Hematopoietic multipotent progenitor cell treated with erythropoietin and hydrocortisone succinate and interleukin-3 and kit ligand, for 8 days (in vitro differentiated cells): ENCODE measurements around the gene ZFP92.

Experiments
- DNase-seq: peaks from one replicate; pipeline ENCODE4 v3.0.0-alpha.2; 2015

ZFP92 gene

DNA sequence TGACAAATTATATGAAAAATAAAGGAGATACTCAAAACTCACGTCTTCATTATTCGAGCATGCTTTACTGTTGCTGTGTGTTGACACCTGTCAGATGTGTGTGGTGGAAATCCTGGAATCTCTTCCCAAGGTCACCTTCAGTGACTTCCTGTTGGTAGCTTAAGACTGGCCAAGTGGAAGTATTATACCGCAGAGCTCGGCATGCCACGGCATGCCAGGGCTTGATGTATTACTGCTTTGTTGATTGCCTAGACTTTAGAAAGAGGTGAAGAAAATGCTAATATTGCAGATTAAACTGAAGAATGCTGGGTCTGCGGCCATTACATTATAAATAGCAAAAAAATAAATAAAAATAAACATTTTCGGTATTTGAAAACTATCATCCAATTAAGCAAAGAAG lies 30.0 kb downstream of the ZFP92 start:
- DNase-seq = no peak

DNA sequence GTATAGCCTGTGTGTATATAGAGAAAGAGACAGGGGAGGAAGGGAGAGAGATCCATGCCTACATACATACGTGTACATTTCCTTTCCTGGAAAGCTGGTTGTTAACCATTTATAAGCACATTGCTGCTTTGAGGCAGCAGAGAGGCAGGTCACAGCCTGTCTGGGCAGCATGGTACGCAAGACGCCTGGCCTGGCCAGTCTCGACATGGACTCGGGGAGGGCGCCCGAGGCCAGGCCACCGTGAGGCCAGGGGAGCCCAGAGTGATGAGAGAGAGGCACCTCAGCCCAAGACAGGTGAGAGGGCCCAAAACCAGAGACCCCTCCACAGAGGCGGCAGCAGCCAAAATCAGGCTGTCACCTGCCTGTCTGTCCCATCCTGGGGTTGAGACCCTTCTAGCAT lies 30.7 kb downstream of the ZFP92 start:
- no peak for DNase-seq

DNA sequence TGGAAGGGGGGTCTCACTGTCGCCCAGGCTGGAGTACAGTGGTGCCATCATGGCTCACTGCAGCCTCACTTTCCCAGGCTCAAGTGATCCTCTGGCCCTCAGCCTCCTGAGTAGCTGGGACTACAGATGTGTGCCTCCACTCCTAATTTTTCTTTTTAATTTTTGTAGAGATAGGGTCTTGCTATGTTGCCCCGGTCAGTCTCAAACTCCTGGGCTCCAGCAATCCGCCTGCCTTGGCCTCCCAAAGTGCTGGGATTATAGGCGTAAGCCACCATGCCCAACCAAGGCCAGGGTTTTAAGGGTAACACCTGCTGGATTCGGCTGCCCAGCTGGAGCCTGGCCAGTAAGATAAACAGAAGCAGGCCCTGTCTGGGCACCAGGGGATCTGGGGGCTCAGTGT lies 31.2 kb downstream of the ZFP92 start:
- DNase-seq = no peak

DNA sequence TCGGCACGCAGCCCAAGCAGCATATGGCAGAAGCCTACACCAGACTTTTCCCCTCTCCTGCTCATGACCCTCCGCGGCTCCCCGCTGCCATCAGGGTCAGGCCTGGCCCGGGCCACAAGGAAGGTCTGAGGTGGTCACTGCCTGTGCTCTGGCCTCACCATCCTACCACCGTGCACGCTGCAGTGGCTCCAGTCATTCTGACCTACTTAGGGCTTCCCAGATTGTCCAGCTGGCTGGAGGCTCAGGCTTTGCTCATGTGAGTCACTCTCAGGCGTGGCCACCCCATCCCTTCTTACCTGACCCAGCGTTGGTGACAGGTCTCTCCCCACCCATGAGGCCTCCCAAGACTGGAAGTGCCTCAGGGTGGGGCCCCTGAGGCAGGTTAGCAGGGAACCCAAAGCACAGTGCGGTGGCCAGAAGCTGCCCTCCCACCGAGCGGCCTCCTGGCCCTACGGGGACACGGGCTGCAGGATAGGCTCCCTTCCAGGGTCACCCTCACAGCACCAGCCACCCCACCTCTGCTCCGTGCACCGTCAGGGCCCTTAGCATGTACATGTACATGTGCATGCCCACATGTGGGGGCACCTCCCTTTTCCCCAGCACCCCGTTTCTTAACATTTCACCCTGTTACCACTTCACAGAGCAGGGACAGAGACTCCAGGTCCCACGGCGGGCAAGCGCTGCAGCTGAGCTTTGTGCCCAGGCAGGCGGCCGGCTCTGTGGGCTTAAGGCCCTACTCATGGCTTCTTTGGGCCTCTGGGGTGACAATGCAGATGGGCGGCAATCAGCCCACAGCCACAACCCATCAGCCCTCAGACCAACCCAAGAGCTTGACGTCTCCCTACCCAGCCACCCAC lies 32.4 kb downstream of the ZFP92 start:
- no peak for DNase-seq

DNA sequence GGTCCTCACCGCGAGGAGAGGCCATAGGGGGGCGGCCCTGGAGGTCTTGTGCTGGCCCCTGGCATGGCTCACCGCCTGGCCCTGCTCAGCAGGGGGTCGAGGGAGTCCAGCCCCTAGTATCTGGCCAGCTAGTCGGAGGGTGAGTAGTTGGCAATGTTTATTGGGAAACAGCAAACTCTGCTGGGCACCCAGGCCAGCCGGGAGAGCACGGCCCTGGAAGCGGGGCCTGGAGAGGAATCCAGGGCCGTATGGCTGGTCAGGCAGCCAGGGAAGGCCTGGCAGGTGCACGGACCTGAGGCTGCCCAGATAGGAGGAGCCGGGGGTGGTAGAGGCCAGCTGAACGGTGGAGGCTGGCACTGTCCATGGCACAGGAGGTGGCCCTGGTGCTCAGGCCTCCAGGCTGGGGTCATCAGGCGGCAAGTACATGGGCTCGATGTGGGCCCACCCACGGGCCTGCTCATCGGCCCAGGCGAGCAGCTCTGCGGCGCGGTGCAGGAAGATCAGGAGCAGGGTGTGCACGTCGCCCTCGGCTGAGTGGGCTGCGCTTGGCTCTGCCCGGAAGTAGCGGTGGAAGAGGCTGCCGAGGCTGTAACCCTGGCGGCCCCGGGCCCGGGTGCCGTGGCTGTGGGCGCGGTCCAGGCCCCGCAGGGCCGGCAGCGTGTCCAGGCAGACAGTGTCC lies 33.2 kb downstream of the ZFP92 start:
- DNase-seq = no peak

DNA sequence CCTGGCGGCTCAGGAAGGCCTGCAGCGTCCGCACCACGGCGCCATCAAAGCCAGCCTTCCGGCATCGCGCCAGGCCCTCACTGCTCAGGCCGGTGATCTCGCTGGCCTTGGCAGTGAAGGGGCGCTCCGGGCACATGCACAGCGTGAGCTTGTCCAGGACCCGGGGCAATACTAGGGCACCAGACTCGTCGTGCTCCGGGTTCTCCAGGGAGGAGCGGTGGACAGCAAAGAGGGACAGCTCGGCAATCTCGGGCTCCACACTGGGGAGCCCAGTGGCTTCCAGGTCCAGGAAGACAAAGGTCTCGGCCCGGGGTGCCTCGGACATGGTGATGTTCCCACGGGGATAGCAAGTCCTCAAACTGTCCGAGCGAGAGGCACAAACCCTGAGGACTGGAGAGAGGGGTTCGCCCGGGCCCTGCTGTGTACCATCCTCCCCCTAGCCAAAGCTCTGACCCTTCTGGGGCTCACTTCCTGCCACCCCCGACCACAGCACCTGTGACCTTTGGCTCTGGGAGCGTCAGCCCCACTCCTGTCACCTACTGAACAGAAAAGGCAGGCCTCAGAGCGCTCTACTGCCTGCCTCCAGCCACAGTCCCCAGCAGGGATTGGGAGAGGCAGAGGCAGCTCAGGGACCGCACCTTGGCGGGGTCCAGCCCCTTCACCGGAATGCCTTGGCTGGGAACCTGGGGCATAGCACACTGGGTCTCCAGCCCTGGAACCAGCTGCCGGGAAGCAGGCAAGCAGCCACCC lies 34.0 kb downstream of the ZFP92 start:
- no peak for DNase-seq

DNA sequence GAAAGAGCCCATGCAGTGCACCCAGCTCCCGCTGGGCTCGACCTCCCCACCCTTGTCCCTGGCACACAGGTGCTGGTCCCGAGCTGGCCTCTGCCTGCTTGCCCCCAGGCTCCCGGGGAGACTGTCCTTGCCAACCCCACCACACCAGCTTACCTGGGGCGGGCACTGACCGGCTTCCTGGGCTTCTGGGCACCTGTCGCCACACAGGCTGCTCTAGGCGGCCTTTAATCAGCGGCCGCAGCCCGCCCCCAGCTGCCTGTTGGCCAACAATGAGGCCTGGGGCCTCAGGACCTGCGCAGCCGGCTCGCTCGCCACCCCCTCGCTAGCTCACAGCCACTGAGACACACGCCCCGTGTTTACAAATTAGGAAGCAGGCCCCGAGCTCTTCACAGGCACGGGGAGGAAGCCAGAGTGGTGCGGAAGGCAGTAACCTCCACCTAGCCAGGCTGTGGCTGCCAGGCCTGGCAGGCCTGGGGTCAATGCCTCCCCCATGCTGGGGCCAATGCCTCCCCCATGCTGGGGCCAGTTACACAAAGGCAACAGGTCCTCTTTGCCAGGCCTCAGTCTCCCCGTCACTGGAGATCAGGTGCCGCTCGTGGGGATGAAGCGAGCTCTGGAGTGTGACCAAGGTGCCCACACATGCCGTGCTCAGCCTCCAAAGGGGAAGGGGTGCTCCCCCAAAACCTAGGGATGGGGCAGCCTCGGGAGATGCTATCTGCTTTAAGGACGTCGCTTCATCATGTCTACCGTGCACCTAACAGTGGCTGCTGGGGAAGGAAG lies 34.8 kb downstream of the ZFP92 start, which contains the start of gene TREX2:
TSS of gene TREX2 (minus strand) at position 201 of the 780 bp plus-strand sequence. CDS start 626 bp downstream, outside the sequence.
- no peak for DNase-seq

DNA sequence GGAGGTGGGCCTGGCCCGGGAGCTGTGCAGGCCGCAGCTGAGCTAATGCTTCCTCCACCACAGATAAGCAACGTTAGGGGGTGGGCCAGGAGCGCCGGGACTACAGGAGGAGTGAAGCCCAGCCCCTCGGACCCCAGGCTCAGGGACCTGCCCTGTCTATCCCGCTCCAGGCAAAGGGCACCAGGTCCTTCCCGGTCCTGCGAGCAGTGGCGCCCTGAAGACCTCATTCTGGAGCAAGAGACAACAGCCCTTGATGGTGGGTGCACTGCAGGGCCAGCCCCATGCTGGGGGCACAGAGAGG lies 35.3 kb downstream of the ZFP92 start:
- DNase-seq = no peak

DNA sequence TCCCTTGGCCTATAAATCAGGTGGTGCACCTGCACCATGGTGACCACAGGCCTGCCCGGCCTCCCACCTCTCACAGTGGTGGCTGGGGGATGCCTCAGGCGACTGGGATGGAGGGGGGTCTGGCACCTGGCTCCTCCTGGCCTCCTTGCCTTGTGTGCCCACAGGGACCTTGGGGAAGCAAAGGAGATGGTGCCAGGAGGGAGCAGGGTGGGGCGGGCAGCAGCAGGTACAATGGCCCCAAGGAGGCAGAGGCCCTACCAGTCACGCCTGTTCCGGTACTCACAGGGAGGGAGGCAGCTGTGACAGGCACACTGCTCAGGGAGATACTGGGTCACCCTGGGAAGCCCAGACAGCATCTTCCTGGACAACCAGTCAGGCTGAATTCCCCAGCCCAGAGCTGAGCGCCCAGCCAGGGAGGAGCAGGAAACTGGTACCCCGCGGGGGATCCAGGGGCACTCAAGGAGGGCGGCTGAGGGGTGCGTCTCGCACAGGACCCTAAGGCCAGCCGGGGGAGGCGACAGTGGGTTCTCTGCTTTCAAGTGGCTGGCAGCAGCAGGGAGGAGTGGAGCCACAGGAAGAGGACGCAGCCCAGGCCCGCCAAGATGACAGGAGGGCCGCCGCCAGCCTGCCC lies 35.8 kb downstream of the ZFP92 start:
- no peak for DNase-seq

DNA sequence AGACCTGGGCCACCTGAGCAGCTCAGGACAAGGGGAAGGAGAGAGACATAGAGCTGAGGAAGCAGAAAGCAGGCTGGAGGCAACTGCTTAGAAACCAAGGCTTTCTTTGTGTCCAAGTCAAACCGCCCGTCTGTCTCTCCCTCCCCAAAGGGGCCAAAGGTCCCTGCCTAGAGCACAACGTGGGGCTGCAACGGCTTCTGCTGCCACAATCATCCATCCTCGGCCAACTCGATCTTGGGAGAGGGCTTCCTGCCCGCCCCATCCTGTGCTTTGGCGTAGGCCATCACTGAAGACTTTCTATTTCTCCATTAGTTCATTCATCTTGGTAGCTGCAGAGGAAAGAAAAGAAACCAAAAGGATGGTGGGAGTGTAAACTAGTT lies 36.3 kb downstream of the ZFP92 start:
- DNase-seq = no peak

DNA sequence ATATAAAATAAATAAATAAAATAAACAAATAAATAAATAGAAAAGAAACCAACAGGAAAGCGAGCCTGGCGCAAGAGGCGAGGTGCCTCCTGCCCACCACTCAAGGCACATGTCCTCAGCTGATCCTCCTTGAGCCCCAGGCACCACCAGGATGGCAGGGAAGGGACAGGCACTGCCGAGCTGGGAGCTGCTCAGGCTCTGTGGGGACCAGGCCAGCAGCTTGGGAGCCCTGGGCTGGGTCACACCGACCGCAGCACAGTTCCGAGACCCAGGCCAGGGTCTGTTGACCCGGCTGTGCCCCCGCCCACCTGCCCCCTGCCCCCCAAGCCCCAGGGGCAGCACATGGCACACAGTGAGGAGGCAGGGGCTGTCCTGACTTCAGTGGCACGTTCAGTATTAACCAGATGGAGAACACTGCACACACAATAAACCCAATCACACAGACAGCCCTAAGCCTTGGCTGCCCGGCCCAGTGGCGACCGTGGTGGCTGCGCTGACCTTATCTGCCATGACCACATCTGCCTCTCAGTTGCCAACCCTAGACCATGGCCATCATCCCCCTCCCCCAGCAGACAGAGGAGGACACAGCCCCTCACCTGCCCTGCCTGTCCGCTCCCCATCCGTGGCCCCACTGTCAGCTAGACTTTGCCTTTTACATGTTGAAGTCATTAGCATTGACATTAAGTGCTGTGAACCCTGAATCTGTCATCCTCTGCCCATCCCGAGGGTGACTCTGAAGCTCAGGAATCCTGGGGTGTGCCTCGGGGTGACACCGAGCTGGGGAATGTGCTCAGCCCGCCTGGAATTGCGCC lies 37.5 kb downstream of the ZFP92 start:
- no peak for DNase-seq

DNA sequence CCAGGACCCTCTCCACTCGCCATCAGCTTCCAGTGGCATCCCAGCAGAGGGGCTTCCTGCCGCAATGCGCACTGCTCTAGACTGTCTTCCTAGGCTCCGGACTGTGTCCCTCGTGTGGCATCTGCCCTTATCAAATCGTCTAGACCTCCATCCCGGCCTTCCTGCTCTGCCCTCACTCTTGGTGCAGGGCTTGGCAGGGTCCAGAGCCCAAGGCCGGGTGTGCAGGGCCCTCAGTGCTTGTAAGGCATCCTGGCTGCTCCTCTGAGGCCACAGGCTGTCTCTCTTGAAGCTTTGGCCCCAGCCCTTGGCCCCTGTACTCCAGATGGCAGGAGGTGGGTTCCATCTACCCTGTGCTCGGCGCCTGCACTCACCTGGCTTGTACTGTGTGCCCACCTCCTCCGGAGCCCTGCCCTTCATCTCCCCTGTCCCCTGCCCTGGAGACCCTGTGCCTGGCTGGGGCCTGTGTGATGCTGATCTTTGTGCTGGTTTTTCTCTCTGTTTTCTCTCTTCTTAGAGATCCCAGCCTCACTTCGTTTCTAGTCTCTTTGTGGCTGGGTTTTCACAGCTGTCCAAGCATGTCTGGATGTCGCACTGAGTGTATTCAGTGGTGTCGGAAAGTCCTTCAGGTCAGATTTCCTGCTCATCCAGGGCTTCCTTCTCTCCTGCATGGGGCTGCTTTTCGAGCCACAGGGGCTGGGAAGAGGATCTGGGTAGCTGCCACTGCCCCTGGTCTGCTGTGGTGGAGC lies 38.3 kb downstream of the ZFP92 start:
- DNase-seq = no peak

DNA sequence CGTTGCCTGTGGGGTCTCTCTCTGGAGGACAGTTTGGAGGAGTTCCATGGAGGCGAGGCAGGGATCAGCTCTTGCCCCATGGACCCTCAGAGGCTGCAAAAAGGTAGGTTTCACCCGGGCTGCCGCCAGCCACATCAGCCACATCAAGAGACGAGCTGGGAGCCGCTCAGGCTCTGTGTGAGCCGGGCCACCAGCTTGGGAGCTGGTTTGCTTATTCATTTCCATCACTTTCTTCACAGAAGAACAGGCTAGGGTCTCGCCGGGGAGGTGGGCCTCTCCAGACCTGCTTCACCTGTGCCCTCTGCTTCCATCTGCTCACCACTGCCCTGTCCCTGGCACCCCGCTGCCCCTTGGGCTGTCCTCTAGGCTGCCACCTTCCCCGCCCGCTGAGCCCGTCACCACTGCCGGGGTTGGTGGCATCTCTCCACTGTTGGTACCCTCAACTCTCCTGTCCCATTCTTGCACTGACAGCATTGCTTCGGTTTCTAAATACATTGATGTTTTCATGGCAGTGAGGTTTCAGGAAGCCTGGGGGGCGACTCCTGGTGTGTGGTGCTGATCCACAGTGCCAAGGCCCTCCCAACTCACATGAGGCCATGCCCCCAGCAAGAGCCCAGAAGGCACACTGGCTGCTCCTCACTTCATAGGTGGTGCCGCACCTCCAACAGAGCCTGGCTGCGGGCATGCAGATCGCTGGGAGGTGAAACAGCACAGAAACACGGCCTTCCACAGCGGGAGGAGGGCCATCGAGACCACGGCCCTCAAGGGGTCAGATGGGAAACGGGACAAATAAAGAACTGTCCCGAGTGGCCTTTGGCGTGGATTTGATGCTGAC lies 39.1 kb downstream of the ZFP92 start:
- DNase-seq = no peak

DNA sequence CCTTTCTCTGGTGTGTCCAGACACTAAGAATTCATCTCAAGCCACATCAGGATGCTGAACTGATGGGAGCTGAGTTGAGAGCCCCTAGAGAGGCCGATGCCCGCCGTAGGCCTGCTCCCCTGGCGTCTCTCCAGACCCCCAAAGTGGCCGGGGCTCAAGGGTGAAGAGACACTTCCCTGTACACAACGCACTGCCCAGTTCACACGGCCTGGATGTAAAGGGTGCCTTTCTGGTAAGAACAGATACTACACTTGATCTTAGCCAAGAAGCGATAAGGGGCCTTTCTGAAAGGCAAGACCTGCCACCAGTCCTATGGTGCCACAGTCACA lies 39.6 kb downstream of the ZFP92 start:
- no peak for DNase-seq

DNA sequence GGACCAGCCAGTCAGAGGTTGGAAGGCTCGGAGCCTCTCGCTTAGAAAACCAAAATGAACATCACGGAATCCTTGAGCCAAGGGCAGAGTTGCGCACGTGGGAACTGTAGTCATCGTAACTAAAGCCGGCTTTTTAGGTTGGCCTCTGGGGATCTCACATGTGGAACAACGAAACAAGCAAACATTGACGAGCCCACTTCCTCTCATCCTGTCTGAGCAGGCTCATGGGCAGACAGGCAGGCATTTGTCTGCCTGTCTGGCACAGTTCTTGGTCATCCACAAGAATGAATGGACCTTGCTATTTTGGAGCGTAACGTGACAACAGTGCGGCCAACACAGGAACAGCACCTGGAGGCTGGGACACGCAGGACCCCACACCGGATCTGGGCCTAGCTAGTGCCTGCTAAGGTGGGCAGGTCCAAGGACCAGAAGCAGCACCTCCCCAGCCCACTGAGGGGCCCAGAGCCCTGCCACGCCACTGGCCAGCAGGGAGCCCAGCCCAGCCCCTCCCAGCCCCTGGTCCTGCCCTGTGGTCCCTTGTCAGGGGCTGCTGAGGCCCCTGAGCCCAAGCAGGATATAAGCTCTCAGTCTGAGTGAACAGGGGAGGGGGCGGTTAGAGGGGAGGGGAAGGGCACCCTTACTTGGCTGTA lies 43.8 kb downstream of the ZFP92 start:
- no peak for DNase-seq

DNA sequence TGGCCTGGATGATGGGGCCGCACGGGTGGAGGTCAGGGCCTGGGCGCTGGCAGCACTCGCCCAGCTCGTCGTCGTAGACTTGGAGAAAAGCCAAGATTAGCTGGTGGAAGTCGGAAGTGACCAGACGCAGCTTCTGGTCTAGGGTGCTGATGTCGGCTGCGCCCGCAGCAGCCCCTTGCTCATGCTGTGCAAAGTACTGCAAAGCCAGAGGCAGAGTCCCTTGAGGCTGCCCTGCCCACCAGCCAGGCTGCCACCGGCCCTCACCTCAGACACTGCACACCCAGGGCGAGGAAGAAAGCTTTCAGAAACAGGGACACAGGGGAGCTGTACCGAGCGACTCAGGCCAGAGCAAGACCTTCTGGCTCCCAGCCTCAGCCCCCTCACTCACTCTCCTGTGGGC lies 44.3 kb downstream of the ZFP92 start:
- no peak for DNase-seq

DNA sequence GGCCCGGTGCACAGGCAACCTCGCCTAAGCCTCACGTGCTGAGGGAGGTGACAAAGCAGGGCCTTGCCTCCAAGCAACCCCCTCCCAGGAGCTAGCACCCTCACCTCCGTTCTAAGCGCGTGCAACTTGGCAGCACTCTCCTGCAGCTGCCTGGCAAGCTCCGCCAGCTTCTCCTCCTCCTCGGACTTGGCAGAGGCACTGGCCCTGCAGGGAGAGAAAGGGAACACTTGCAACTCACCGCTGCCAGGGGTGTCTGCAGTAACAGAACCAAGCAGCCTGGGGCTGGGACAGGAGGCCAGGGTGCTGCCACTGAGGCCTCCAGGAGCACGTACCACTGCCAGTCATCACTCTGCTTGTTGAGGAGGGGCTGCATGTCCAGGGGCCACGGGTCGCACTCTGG lies 44.9 kb downstream of the ZFP92 start:
- DNase-seq = no peak

DNA sequence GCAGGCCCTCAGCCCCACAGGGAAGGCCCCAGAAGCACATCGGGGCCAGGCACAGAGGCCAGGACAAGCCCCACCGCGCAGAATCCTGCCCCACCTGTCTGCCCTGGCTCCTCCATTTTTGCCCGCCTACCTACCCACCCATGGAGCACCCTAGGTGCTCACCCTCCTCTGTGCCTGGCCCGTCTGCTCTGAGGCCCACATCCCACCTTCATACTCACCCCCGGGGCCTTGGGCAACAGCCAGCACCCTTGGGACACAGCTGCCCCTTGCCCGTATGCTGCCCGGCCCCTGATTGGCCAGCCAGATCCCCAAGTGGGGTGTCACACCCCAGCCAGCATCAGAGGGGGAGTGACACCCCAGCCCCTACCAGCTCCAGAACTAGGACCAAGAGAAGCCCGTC lies 45.4 kb downstream of the ZFP92 start:
- no peak for DNase-seq

DNA sequence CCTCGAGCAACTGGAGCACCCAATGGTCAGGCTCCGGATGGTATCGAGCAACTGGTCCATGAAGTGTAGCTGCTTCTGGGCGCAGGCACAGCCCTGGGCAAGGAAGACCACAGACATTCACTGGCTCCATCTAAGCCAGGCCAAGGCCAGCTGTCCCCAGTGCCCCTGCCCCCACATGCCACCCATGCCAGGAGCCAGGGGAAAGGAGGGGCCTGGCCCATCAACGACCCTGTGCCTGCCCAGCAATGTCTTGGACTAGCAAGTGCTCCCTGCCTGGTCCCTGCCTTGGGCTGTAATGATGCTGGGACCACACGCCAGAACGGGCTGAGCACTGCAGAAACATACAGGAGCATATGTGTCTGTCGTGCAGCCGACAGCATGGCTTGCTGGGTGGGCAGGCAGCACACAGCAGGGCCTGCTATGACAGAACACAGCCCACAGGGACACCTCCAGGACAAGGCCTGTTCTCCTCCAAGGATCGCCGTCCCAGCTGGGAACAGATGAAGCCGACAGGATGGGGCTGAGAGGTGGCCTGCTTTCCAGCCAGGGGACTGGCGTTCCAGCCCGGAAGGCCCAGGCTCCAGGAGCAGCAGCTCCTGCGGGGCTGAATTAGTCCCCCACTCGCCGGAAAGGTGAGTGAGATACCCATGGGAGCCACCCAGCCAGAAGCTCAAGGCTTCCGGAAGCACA lies 46.0 kb downstream of the ZFP92 start:
- DNase-seq = no peak
